ENCODE results near the gene CIRBP.

CIRBP gene

DNA sequence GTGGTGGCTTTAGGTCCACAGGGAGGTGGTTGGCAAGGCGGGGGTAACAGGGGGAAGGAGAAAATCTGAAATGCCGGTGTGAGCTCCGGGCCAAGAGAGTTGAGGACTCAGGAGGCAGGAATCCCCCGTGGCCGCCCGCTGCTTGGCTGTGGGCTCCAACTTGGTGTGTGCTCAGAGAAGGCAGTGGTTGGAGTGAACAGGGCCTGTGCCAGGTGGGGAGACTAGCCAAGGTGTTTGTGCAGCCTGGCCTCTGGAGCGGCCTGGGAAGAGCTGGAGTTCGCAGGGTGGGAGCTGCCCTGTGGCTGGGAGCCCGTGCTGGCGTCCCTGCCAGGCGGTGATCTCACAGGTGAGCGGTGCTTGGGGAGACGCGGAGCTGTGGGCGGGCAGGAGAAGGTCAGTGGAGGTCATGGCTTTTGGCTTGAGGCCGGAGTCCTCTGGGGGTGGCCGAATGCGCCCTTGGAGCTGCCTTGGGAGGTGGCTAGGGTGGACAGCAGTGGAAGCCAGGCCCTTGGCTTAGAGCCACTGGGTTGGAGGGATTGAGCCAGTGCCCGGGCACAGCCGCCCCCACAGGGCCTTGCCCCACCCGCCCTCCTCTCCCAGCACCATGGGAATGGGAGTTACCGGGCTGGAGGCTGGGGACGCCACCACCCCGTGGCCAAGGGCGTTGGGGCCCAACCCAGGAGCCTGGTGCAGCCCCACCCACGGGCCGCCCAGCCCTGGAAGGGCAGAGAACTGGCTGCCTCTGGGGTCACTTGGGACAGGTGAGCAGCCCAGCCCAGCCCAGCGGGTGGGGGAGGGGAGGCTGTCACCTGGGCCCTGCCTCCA is 7.1 kb upstream of the CIRBP start:
- no peak for DNase-seq (ENCODE audit: extremely low spot score)
- POLR2A ChIA-PET = interaction anchor here (0.5 to 1.4 kb wide), 2 partner anchors 11 to 148 kb away, joined by 3 to 5 read pairs; no protein-coding TSS in a partner anchor
- TF ChIP-seq, protein P1, sequence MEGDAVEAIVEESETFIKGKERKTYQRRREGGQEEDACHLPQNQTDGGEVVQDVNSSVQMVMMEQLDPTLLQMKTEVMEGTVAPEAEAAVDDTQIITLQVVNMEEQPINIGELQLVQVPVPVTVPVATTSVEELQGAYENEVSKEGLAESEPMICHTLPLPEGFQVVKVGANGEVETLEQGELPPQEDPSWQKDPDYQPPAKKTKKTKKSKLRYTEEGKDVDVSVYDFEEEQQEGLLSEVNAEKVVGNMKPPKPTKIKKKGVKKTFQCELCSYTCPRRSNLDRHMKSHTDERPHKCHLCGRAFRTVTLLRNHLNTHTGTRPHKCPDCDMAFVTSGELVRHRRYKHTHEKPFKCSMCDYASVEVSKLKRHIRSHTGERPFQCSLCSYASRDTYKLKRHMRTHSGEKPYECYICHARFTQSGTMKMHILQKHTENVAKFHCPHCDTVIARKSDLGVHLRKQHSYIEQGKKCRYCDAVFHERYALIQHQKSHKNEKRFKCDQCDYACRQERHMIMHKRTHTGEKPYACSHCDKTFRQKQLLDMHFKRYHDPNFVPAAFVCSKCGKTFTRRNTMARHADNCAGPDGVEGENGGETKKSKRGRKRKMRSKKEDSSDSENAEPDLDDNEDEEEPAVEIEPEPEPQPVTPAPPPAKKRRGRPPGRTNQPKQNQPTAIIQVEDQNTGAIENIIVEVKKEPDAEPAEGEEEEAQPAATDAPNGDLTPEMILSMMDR (IDR thresholded peaks at IDR 0.05; ENCODE audit: control extremely low read depth, extremely low read depth, low read depth, missing control alignments) = no peak
- CTCF ChIA-PET = interaction anchor here (0.8 to 18.0 kb wide), 5 partner anchors 9 to 240 kb away, joined by 3 to 491 read pairs (median 8); partner anchors contain the start of genes ATP5F1D and CBARP

DNA sequence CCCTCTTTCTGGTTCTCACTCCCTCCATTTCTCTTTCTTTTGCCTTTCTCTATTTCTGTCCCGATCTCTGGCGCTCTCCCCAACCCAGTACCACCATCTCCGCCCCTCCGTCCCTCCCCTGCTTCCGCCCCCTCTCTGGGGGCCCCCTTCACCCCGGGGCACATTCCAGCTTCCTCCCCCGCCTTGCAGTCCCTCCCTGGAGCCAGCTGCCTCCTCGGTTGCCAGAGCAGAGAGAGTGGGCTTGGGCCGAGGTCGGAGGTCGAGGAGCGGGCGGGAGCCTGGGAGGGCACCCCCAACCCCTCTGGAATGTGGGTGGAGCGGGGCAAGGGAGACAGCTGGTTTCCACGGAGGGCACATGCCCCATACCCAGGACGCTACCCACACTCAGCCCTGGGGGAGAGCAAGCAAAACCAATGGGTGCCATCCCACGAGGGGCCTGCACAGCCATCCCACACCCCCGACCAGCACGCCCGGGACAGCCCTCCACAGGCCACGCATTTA is 6.5 kb upstream of the CIRBP start:
- ChIA-PET CTCF (interaction anchor here (0.8 to 18.0 kb wide), 5 partner anchors 9 to 241 kb away, joined by 3 to 491 read pairs (median 8); partner anchors contain the start of genes ATP5F1D and CBARP), POLR2A (interaction anchor here (0.5 to 1.4 kb wide), 2 partner anchors 10 to 147 kb away, joined by 3 to 5 read pairs; no protein-coding TSS in a partner anchor)
- TF ChIP-seq, protein P1 (IDR thresholded peaks at IDR 0.05; ENCODE audit: control extremely low read depth, extremely low read depth, low read depth, missing control alignments) = no peak
- no peak for DNase-seq (ENCODE audit: extremely low spot score)

DNA sequence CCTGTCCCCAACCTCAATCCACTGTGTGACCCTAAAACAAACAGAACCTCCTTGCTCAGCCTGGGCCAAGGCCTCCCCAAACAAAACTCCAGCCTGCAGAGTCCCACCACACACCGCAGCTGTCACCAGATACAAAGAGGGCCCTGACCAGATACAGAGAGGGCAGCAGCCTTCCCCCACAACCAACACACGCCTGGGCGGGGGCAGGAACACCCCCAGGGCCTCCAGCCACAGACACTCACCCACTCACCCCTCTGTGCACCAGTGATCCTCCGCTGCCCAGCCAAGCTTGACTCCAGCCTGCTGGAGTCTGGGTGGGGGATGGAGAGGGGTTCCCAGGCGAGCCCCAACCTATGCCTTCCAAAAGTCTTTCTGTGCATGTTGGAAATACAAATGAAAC is 5.9 kb upstream of the CIRBP start:
- ChIA-PET CTCF (interaction anchor here (1.7 to 18.0 kb wide), 3 partner anchors 9 to 21 kb away, joined by 4 to 491 read pairs (median 9); partner anchors contain the start of genes ATP5F1D and CBARP), POLR2A (interaction anchor here (1.4 kb wide), 1 partner anchor 9 kb away, joined by 5 read pairs; no protein-coding TSS in a partner anchor)
- no peak for DNase-seq (ENCODE audit: extremely low spot score)
- TF ChIP-seq, protein P1 (IDR thresholded peaks at IDR 0.05; ENCODE audit: control extremely low read depth, extremely low read depth, low read depth, missing control alignments) = no peak

DNA sequence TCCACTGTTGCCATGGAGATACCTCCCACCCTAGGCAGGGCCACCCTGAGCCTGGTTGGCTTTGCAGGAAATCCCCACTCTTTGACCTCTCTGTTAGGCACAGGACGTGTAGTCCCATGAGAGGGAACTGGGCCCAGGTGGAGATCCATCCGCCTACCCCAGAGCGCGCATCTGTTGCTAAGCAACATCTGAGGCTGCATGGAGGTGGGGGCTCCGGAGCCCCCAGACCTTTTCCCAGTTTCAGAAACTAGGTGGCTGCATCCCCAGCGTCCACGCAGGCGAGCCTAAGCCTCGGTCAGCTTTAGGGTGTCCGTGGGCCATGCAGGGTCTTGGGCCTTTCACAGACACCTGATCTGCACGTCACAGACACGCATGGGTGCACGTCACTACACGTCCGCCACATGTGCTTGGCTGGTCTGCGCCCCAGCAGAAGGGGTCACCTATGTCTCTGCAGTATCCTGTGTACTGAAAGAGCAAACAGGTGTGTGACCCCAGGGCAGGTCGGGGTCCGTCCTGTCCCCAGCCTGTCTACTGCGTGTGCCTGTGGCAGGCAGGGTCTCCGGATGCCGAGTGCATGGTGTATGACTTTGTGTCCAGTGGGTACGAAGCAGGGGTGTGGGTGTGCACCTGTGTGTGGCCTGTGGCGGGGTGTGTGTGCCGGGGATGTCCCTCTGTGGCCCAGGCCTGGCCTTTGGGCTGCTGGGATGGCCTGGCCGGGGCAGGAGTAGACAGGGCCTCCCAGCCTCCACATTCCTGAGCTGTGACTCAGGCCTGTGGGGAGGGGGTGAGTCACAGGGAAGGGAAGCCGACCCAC is 4.1 kb upstream of the CIRBP start:
- CTCF ChIA-PET = interaction anchor here (1.0 to 18.0 kb wide), 6 partner anchors 12 to 342 kb away, joined by 3 to 491 read pairs (median 12); partner anchors contain the start of genes ATP5F1D and CBARP
- POLR2A ChIA-PET = interaction anchor here (0.9 kb wide), 1 partner anchor 12 kb away, joined by 4 read pairs; no protein-coding TSS in a partner anchor
- TF ChIP-seq, protein P1 (IDR thresholded peaks at IDR 0.05; ENCODE audit: control extremely low read depth, extremely low read depth, low read depth, missing control alignments) = no peak
- no peak for DNase-seq (ENCODE audit: extremely low spot score)

DNA sequence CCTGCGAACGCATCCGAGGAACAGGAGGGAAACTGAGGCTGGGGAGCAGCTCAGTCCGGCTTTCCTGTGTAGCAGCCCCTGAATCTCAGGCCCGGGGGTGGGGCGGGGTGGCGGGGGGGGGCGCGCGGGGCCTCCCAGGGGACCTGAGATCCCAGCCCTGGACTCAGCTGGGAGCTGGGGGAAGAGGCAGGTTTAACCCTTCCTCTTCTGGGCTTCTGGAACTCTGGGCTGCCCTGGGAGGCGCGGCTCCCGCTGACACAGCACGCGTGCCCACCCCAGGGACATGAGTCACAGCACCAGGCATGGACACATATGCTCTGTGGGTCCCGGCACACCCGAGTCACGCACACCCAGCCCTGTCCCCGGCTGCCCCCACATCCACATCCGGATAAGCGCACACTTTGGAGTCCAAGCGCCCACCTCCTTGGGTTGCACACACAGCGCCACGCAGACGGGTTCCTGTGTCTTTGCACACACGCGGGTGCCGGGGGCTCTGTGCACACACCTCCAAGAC is 3.5 kb upstream of the CIRBP start:
- CTCF ChIA-PET = interaction anchor here (1.0 to 18.0 kb wide), 8 partner anchors 13 to 373 kb away, joined by 3 to 491 read pairs (median 4); partner anchors contain the start of genes ATP5F1D, CBARP, MED16 and RNU6-9
- TF ChIP-seq, protein P1 (IDR thresholded peaks at IDR 0.05; ENCODE audit: control extremely low read depth, extremely low read depth, low read depth, missing control alignments) = no peak
- no peak for DNase-seq (ENCODE audit: extremely low spot score)
- POLR2A ChIA-PET = interaction anchor here (0.9 to 1.5 kb wide), 2 partner anchors 13 to 17 kb away, joined by 4 read pairs; no protein-coding TSS in a partner anchor

Measured in GM10248 (cell line).